Measurements from ENCODE around the gene WARS2. TPM values are rescaled to one million over a fixed set of nuclear protein-coding genes. Genes with fewer than 3 reads are reported as not detected.

Gene WARS2
- total RNA-seq, 1 donor from 2014 or later: 13.5 TPM

GRCh38 chr1:118991448-118991847, 149.0 kb downstream of the WARS2 start:
- H3K36me3 Mint-ChIP-seq: no peaks in the 10 kb centered on the region
- Histone ChIP-seq H3K4me3 (no peak overlapping the region), H3K27me3 (peaks cover 100% of the 10 kb centered on the region), H3K79me2 (ENCODE audit: low read depth) (no peaks in the 10 kb centered on the region), H3K4me2 (no peak overlapping the region), H3F3A (ENCODE audit: low read depth) (peaks cover 22% of the 10 kb centered on the region), H3K36me3 (no peaks in the 10 kb centered on the region), H3K4me1 (peaks cover 17% of the 10 kb centered on the region), H3K27ac (no peak overlapping the region), H3K9me3 (ENCODE audit: low read depth) (no peaks in the 10 kb centered on the region), H3K9ac (no peak overlapping the region), H4K20me1 (ENCODE audit: low read depth) (peaks cover 43% of the 10 kb centered on the region), H2AFZ (replicated peaks) (no peak overlapping the region)
- no peak overlapping the region for H3K4me3 Mint-ChIP-seq
- no peak overlapping the region for H3K27ac Mint-ChIP-seq
- peaks cover 5% of the 10 kb centered on the region for H3K9me3 Mint-ChIP-seq
- DNase-seq (ENCODE audit: low spot score): no peak
- peaks cover 36% of the 10 kb centered on the region for H3K4me1 Mint-ChIP-seq
- TF ChIP-seq EZH2phosphoT487 (IDR thresholded peaks at IDR 0.05) (no peak), EZH2 (IDR thresholded peaks at IDR 0.05) (no peak)
- TF ChIP-seq, protein P1, sequence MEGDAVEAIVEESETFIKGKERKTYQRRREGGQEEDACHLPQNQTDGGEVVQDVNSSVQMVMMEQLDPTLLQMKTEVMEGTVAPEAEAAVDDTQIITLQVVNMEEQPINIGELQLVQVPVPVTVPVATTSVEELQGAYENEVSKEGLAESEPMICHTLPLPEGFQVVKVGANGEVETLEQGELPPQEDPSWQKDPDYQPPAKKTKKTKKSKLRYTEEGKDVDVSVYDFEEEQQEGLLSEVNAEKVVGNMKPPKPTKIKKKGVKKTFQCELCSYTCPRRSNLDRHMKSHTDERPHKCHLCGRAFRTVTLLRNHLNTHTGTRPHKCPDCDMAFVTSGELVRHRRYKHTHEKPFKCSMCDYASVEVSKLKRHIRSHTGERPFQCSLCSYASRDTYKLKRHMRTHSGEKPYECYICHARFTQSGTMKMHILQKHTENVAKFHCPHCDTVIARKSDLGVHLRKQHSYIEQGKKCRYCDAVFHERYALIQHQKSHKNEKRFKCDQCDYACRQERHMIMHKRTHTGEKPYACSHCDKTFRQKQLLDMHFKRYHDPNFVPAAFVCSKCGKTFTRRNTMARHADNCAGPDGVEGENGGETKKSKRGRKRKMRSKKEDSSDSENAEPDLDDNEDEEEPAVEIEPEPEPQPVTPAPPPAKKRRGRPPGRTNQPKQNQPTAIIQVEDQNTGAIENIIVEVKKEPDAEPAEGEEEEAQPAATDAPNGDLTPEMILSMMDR (IDR thresholded peaks at IDR 0.05): no peak
- H3K27me3 Mint-ChIP-seq (ENCODE audit: insufficient read depth, low read depth): peaks cover 92% of the 10 kb centered on the region

GRCh38 chr1:118990513-118991152, 149.8 kb downstream of the WARS2 start:
- no peak for DNase-seq (ENCODE audit: low spot score)
- Histone ChIP-seq H3F3A (ENCODE audit: low read depth) (peaks cover 26% of the 10 kb centered on the region), H3K27ac (no peak overlapping the region), H3K9ac (no peak overlapping the region), H3K79me2 (ENCODE audit: low read depth) (no peaks in the 10 kb centered on the region), H4K20me1 (ENCODE audit: low read depth) (peaks cover 51% of the 10 kb centered on the region), H3K36me3 (no peaks in the 10 kb centered on the region), H2AFZ (replicated peaks) (no peak overlapping the region), H3K4me1 (peaks cover 19% of the 10 kb centered on the region), H3K4me3 (no peak overlapping the region), H3K4me2 (no peak overlapping the region), H3K9me3 (ENCODE audit: low read depth) (no peaks in the 10 kb centered on the region), H3K27me3 (peaks cover 100% of the 10 kb centered on the region)
- Mint-ChIP-seq H3K36me3 (no peaks in the 10 kb centered on the region), H3K4me3 (peak overlapping the region; percentile 65), H3K27me3 (ENCODE audit: insufficient read depth, low read depth) (peaks cover 94% of the 10 kb centered on the region), H3K9me3 (peaks cover 5% of the 10 kb centered on the region), H3K4me1 (peaks cover 45% of the 10 kb centered on the region), H3K27ac (no peak overlapping the region)
- no peak for TF ChIP-seq EZH2 (IDR thresholded peaks at IDR 0.05)
- TF ChIP-seq, protein P1 (IDR thresholded peaks at IDR 0.05): no peak
- TF ChIP-seq EZH2phosphoT487 (IDR thresholded peaks at IDR 0.05): peak; percentile 25

GRCh38 chr1:118989878-118990378, 150.5 kb downstream of the WARS2 start:
- Histone ChIP-seq H3K9me3 (ENCODE audit: low read depth) (no peaks in the 10 kb centered on the region), H3K4me1 (peaks cover 23% of the 10 kb centered on the region), H3K9ac (no peak overlapping the region), H3K79me2 (ENCODE audit: low read depth) (no peaks in the 10 kb centered on the region), H3K36me3 (no peaks in the 10 kb centered on the region), H3K27me3 (peaks cover 100% of the 10 kb centered on the region), H4K20me1 (ENCODE audit: low read depth) (peaks cover 54% of the 10 kb centered on the region), H3K4me2 (peak overlapping the region; percentile 76), H2AFZ (replicated peaks) (no peak overlapping the region), H3F3A (ENCODE audit: low read depth) (peaks cover 32% of the 10 kb centered on the region), H3K4me3 (peak overlapping the region; percentile 47), H3K27ac (no peak overlapping the region)
- no peak overlapping the region for H3K27ac Mint-ChIP-seq
- DNase-seq (ENCODE audit: low spot score): peak; percentile 56
- H3K36me3 Mint-ChIP-seq: no peaks in the 10 kb centered on the region
- no peak for TF ChIP-seq EZH2phosphoT487 (IDR thresholded peaks at IDR 0.05)
- TF ChIP-seq, protein P1 (IDR thresholded peaks at IDR 0.05): no peak
- TF ChIP-seq EZH2 (IDR thresholded peaks at IDR 0.05): peak; percentile 12
- H3K4me3 Mint-ChIP-seq: peak overlapping the region; percentile 86
- H3K4me1 Mint-ChIP-seq: peaks cover 51% of the 10 kb centered on the region
- H3K9me3 Mint-ChIP-seq: peaks cover 7% of the 10 kb centered on the region
- peaks cover 95% of the 10 kb centered on the region for H3K27me3 Mint-ChIP-seq (ENCODE audit: insufficient read depth, low read depth)

Measured in neural progenitor cell (in vitro differentiated cells).